ENCODE data around the gene AGAP1. TPM values are rescaled to one million over a fixed set of nuclear protein-coding genes. Genes with fewer than 3 reads are reported as not detected.
A peak's percentile ranks its signal among the peaks of the same experiment; 100 is the strongest.

AGAP1 gene
- total and polyA plus RNA-seq, 7 donors, result 10.8 to 42.7 (median 18.6) TPM

DNA sequence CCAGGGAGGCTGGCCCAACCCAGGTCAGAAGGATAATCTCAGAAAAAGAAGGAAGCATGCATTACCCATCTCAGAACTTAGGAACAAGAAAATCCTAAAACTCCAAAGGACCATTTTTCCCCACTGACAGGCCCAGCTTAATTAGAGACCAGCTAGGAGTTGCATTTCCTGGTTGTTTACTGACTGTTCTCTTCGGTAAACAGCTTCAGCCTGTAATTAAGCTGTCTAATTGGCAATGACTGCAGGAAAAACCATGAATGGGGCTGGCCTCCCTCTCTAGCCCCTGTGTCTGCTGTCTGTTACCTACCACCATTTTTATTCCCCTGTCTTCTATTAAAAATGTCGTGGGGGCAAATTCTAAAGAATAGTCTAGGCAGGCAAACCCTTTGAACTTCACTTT lies 146.5 kb downstream of the AGAP1 start:
- H3K27me3 ChIP-seq, result no peaks in the 10 kb centered on the region
- DNase-seq, result no peak
- intact Hi-C loops (cut with DNase I), result no loop called here
- no peaks in the 10 kb centered on the region for H3K9me3 ChIP-seq
- WGBS, 2 donors, result 23 to 53% methylated on average over 2 of the region's 2 CpGs
- H3K4me1 ChIP-seq, result peaks cover 0 to 60% (median 50%) of the 10 kb centered on the region in 4 donors
- H3K4me3 ChIP-seq, result no peak overlapping the region
- H3K27ac ChIP-seq, result peak overlapping the region; percentile 84 to 94 (median 90)
- TF ChIP-seq EP300 (IDR thresholded peaks at IDR 0.05), result no peak
- TF ChIP-seq CTCF (IDR thresholded peaks at IDR 0.05), result no peak
- no peak for TF ChIP-seq POLR2A (IDR thresholded peaks at IDR 0.05)
- no peak for TF ChIP-seq POLR2AphosphoS5 (IDR thresholded peaks at IDR 0.05)
- H3K36me3 ChIP-seq, result no peaks in the 10 kb centered on the region

GRCh38 chr2:235640926-235641723 lies 147.3 kb downstream of the AGAP1 start:
- Histone ChIP-seq H3K4me1 (peaks cover 0 to 60% (median 50%) of the 10 kb centered on the region in 4 donors), H3K9me3 (no peaks in the 10 kb centered on the region), H3K27me3 (no peaks in the 10 kb centered on the region), H3K4me3 (peak overlapping the region in 3 of 4 donors; percentile 6 to 20 (median 18)), H3K27ac (peak overlapping the region; percentile 84 to 94 (median 90)), H3K36me3 (no peaks in the 10 kb centered on the region)
- WGBS, 2 donors, result 58 to 62% methylated on average over 11 of the region's 11 CpGs
- TF ChIP-seq EP300 (IDR thresholded peaks at IDR 0.05) (no peak), CTCF (IDR thresholded peaks at IDR 0.05) (no peak), POLR2AphosphoS5 (IDR thresholded peaks at IDR 0.05) (no peak), POLR2A (IDR thresholded peaks at IDR 0.05) (no peak)
- no peak for DNase-seq
- intact Hi-C loops (cut with DNase I), result no loop called here

DNA sequence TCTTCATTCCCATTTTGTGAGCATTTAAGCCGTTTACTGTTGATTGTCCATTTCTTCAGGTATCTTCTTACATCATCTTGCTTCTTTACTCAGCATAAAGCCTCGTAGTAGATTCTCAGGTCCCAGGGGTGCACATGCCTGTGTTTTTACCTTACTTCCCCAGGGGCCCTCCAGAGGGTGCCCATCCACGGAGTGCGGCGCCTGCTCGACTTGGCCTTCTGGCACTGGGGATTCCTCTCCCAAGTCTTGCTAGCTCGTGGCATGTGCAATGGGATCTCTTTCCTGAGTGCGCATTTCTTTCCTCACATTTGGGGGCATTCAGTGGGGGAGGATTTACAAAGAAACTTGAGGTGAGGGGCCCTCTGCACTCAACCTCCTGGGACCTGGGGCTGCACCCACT lies 148.1 kb downstream of the AGAP1 start:
- WGBS, 2 donors, result 78 to 88% methylated on average over 8 of the region's 8 CpGs
- Histone ChIP-seq H3K27ac (peak overlapping the region; percentile 84 to 94 (median 90)), H3K9me3 (no peaks in the 10 kb centered on the region), H3K36me3 (no peaks in the 10 kb centered on the region), H3K4me3 (no peak overlapping the region), H3K4me1 (peaks cover 0 to 60% (median 50%) of the 10 kb centered on the region in 4 donors), H3K27me3 (no peaks in the 10 kb centered on the region)
- TF ChIP-seq POLR2A (IDR thresholded peaks at IDR 0.05) (no peak), POLR2AphosphoS5 (IDR thresholded peaks at IDR 0.05) (no peak), EP300 (IDR thresholded peaks at IDR 0.05) (no peak), CTCF (IDR thresholded peaks at IDR 0.05) (no peak)
- intact Hi-C loops (cut with DNase I), result no loop called here
- DNase-seq, result no peak

GRCh38 chr2:235642446-235643098 lies 148.7 kb downstream of the AGAP1 start:
- no peak overlapping the region for H3K4me3 ChIP-seq
- H3K9me3 ChIP-seq, result no peaks in the 10 kb centered on the region
- peak overlapping the region in 3 of 4 donors; percentile 89 to 94 (median 92) for H3K27ac ChIP-seq
- WGBS, 2 donors, result 90 to 91% methylated on average over 9 of the region's 9 CpGs
- intact Hi-C loops (cut with DNase I), result no loop called here
- DNase-seq, result no peak
- peaks cover 0 to 56% (median 51%) of the 10 kb centered on the region in 4 donors for H3K4me1 ChIP-seq
- TF ChIP-seq POLR2AphosphoS5 (IDR thresholded peaks at IDR 0.05) (no peak), CTCF (IDR thresholded peaks at IDR 0.05) (no peak), POLR2A (IDR thresholded peaks at IDR 0.05) (no peak), EP300 (IDR thresholded peaks at IDR 0.05) (no peak)
- H3K36me3 ChIP-seq, result no peaks in the 10 kb centered on the region
- H3K27me3 ChIP-seq, result no peaks in the 10 kb centered on the region

Measured in sigmoid colon (tissue), 7 donors.